ENCODE data around the gene E4F1. TPM values are rescaled to one million over a fixed set of nuclear protein-coding genes. Genes with fewer than 3 reads are reported as not detected.

Gene E4F1
- total and polyA plus RNA-seq, 10 of the 15 experiments (the other 5 are each of a cell fraction or from before 2014, with no cell fraction given) = 0.23 to 36.5 (median 14.5) TPM

GRCh38 chr16:2284001-2284770 lies 60.8 kb downstream of the E4F1 start:
- ChIA-PET SMC1A (ENCODE audit: uncharacterized antibody, unreplicated experiment) (no interaction called here), CTCF (no interaction called here), POLR2A (interaction anchor here (0.8 kb wide), 1 partner anchor 9 kb away, joined by 3 read pairs; no protein-coding TSS in a partner anchor), RAD21 (ENCODE audit: unreplicated experiment) (no interaction called here)
- H3K79me2 ChIP-seq (ENCODE audit: control insufficient read depth, insufficient read depth, low read length) = no peaks in the 10 kb centered on the region
- no TSS peak for BruUV-seq (replicated peaks)
- H4K20me1 ChIP-seq (ENCODE audit: control insufficient read depth, insufficient read depth) = no peaks in the 10 kb centered on the region
- ATAC-seq (no peak), DNase-seq (ENCODE audit: low read depth, low spot score) (no peak), FAIRE-seq (no peak)
- H3K27ac ChIP-seq (ENCODE audit: control insufficient read depth, insufficient read depth) = no peak overlapping the region
- no peaks in the 10 kb centered on the region for H3K36me3 ChIP-seq (ENCODE audit: control insufficient read depth in 2 of 2, insufficient read depth in 2 of 2, low read length in 1 of 2)
- in situ Hi-C loops (cut with MboI) = no loop called here
- no peak overlapping the region for H2AFZ ChIP-seq (ENCODE audit: control insufficient read depth, low read depth, low read length)
- 70% methylated on average over 33 of the region's 37 CpGs for WGBS (ENCODE audit: insufficient coverage, insufficient replicate concordance, low lambda C conversion rate, missing lambda C conversion rate)
- no peak overlapping the region for H3K4me3 ChIP-seq
- H3K27me3 ChIP-seq (replicated peaks in 1 of 2; ENCODE audit: control insufficient read depth in 2 of 2, insufficient read depth in 2 of 2, low read length in 1 of 2) = no peaks in the 10 kb centered on the region; a peak in 1 of 4 replicates
- no peak overlapping the region for H3K9ac ChIP-seq (ENCODE audit: control insufficient read depth, insufficient read depth, low read length)
- H3K9me3 ChIP-seq (replicated peaks; ENCODE audit: control insufficient read depth, insufficient read depth, low read length) = no peaks in the 10 kb centered on the region
- no peaks in the 10 kb centered on the region for H3K4me1 ChIP-seq (ENCODE audit: control insufficient read depth, insufficient read depth, low read length)
- TF ChIP-seq JUNB (IDR thresholded peaks at IDR 0.05) (no peak), ZSCAN29 (IDR thresholded peaks at IDR 0.05) (no peak), ZNF217 (IDR thresholded peaks at IDR 0.05) (no peak), FOS (IDR thresholded peaks at IDR 0.05; ENCODE audit: borderline replicate concordance, extremely low read depth, insufficient read length) (no peak), FOXM1 (IDR thresholded peaks at IDR 0.05; ENCODE audit: low read depth, low read length) (no peak), ZNF687 (IDR thresholded peaks at IDR 0.05) (no peak), POLR2A (IDR thresholded peaks at IDR 0.05; ENCODE audit: low read depth, low read length) (no peak), PBX3 (IDR thresholded peaks at IDR 0.05; ENCODE audit: insufficient replicate concordance, low read depth, low read length) (no peak), NR2F1 (conservative IDR thresholded peaks at IDR 0.05) (no peak), CHD2 (IDR thresholded peaks at IDR 0.05; ENCODE audit: borderline replicate concordance, low read depth, low read length) (no peak), CHD1 (IDR thresholded peaks at IDR 0.05; ENCODE audit: low read depth, low read length) (no peak), HCFC1 (IDR thresholded peaks at IDR 0.05; ENCODE audit: low read length) (no peak), NFYA (IDR thresholded peaks at IDR 0.05; ENCODE audit: borderline replicate concordance, low read depth, low read length) (no peak), RELA (IDR thresholded peaks at IDR 0.05; ENCODE audit: borderline replicate concordance, partially characterized antibody) (no peak), CEBPZ (IDR thresholded peaks at IDR 0.05; ENCODE audit: low read depth, low read length) (no peak), LARP7 (IDR thresholded peaks at IDR 0.05) (no peak), BMI1 (IDR thresholded peaks at IDR 0.05; ENCODE audit: borderline replicate concordance) (no peak)
- intact Hi-C loops (cut with micrococcal nuclease; ENCODE audit: unreplicated experiment) = no loop called here
- H3K4me2 ChIP-seq (ENCODE audit: control insufficient read depth, insufficient read depth) = no peak overlapping the region
